ENCODE data around the gene PNPLA5.

The PNPLA5 gene

GRCh38 chr22:43900206-43900605, 8.4 kb upstream of the PNPLA5 start:
- no peak for DNase-seq

GRCh38 chr22:43897751-43898261, 6.0 kb upstream of the PNPLA5 start:
- DNase-seq = no peak

- DNase-seq = no peak
Observed at GRCh38 chr22:43895986-43896645, 4.3 kb upstream of the PNPLA5 start.

GRCh38 chr22:43894122-43894521, 2.3 kb upstream of the PNPLA5 start:
- DNase-seq = no peak

GRCh38 chr22:43893266-43893665, 1.5 kb upstream of the PNPLA5 start:
- no peak for DNase-seq

GRCh38 chr22:43892183-43892894, 526 bp upstream of the PNPLA5 start:
- DNase-seq = no peak

GRCh38 chr22:43890901-43891331, 897 bp downstream of the PNPLA5 start:
- DNase-seq = no peak

- no peak for DNase-seq
Observed at GRCh38 chr22:43889860-43890253, 2.0 kb downstream of the PNPLA5 start.

GRCh38 chr22:43889201-43889859, 2.5 kb downstream of the PNPLA5 start:
- no peak for DNase-seq

GRCh38 chr22:43888740-43889139, 3.1 kb downstream of the PNPLA5 start:
- no peak for DNase-seq

GRCh38 chr22:43887391-43887790, 4.4 kb downstream of the PNPLA5 start:
- DNase-seq = no peak

- DNase-seq = no peak
Observed at GRCh38 chr22:43886231-43886630, 5.6 kb downstream of the PNPLA5 start.

GRCh38 chr22:43885786-43886185, 6.0 kb downstream of the PNPLA5 start:
- DNase-seq = no peak

GRCh38 chr22:43885319-43885671, 6.5 kb downstream of the PNPLA5 start:
- no peak for DNase-seq

GRCh38 chr22:43884600-43885318, 7.1 kb downstream of the PNPLA5 start:
- peak; percentile 12 for DNase-seq

- no peak for DNase-seq
Observed at GRCh38 chr22:43883719-43884415, 7.9 kb downstream of the PNPLA5 start.

- DNase-seq = peak; percentile 31
Observed at GRCh38 chr22:43883012-43883661, 8.7 kb downstream of the PNPLA5 start.

- DNase-seq = no peak
Observed at GRCh38 chr22:43882122-43882767, 9.6 kb downstream of the PNPLA5 start.

- no peak for DNase-seq
Observed at GRCh38 chr22:43881091-43882061, 10.4 kb downstream of the PNPLA5 start.

- no peak for DNase-seq
Observed at GRCh38 chr22:43880541-43880991, 11.2 kb downstream of the PNPLA5 start.

All from NCI-H774 (cell line).